Suprapubic skin (tissue), 3 donors: Measurements from ENCODE around the gene SLC15A3.

Experiments used
- EP300 ChIP-seq: sonication (generic); formaldehyde crosslinking; IDR thresholded peaks from one replicate; pipeline ENCODE4 v1.6.1; 2017; ENCODE audit warnings: antibody characterized with exemption
- POLR2A ChIP-seq, 2 donors: fragments of 450-650 bp; IDR thresholded peaks; one replicate each; pipeline ENCODE4 v1.6.1; 2017; ENCODE audit warnings: antibody characterized with exemption in 2 of 2, mild to moderate bottlenecking in 2 of 2, moderate library complexity in 2 of 2
- TF ChIP-seq, protein P1 (sequence below), 2 donors: fragments of 200-600 bp in 1 of 2; fragments of 450-650 bp in 1 of 2; sonication (generic) in 1 of 2; IDR thresholded peaks; one replicate each; pipeline ENCODE4 v1.5.1; 2016 to 2019; ENCODE audit warnings: antibody characterized with exemption in 2 of 2, mild to moderate bottlenecking in 1 of 2, moderate library complexity in 1 of 2

DNA sequence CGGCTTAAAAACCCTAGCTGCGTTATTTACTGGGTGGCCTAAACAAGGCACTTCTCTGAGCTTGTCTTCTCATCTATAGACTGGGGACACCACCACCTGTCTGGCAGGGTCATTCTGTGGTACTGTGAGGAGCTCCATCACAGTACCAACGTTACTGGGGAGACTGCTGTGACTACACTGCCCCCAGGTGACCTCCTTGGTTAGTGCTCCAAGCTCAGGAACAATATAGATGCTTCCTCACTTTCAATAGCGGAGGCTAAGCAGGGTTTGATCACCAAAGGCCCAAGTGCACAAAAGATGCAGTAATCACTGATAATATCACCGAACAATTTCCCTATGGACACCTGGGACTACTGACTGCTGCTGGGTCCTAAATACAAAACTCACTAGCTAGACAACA lies 64.4 kb downstream of the SLC15A3 start:
- TF ChIP-seq, protein P1, sequence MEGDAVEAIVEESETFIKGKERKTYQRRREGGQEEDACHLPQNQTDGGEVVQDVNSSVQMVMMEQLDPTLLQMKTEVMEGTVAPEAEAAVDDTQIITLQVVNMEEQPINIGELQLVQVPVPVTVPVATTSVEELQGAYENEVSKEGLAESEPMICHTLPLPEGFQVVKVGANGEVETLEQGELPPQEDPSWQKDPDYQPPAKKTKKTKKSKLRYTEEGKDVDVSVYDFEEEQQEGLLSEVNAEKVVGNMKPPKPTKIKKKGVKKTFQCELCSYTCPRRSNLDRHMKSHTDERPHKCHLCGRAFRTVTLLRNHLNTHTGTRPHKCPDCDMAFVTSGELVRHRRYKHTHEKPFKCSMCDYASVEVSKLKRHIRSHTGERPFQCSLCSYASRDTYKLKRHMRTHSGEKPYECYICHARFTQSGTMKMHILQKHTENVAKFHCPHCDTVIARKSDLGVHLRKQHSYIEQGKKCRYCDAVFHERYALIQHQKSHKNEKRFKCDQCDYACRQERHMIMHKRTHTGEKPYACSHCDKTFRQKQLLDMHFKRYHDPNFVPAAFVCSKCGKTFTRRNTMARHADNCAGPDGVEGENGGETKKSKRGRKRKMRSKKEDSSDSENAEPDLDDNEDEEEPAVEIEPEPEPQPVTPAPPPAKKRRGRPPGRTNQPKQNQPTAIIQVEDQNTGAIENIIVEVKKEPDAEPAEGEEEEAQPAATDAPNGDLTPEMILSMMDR (IDR thresholded peaks at IDR 0.05): peak; percentile 8 to 46
- TF ChIP-seq EP300 (no peak), POLR2A (IDR thresholded peaks at IDR 0.05) (no peak)
